Measurements from ENCODE around the gene KRT37. TPM values are rescaled to one million over a fixed set of nuclear protein-coding genes. Genes with fewer than 3 reads are reported as not detected.

The KRT37 gene
- total and polyA plus RNA-seq, 2 of the 13 experiments (the other 11 are each of a cell fraction or from before 2014, with no cell fraction given), result 0.69 TPM; not detected in 1

GRCh38 chr17:41464682-41465081, 40.3 kb upstream of the KRT37 start:
- no peaks in the 10 kb centered on the region for H3K36me3 ChIP-seq (replicated peaks in 1 of 2; ENCODE audit: control insufficient read depth in 1 of 2, insufficient read depth in 2 of 2, low read length in 2 of 2)
- H3K9ac ChIP-seq (ENCODE audit: insufficient read depth, low read depth, low read length), result no peak overlapping the region
- H3K4me1 ChIP-seq (ENCODE audit: insufficient read depth, low read length), result no peaks in the 10 kb centered on the region
- no peak overlapping the region for H3K4me2 ChIP-seq (ENCODE audit: low read depth, low read length)
- FAIRE-seq (no peak), DNase-seq (ENCODE audit: low spot score) (no peak), ATAC-seq (no peak)
- H3K4me3 ChIP-seq (replicated peaks in 1 of 3; ENCODE audit: insufficient read depth in 1 of 3, low read depth in 2 of 3, low read length in 3 of 3), result no peak overlapping the region
- H4K20me1 ChIP-seq (ENCODE audit: insufficient read depth, low read length), result no peaks in the 10 kb centered on the region
- no peaks in the 10 kb centered on the region for H3K9me3 ChIP-seq (ENCODE audit: low read length)
- no TSS peak for BruUV-seq (replicated peaks)
- CTCF ChIA-PET (ENCODE audit: low intra/inter-chr PET ratio, low total read pairs), result no interaction called here
- no peak overlapping the region for H2AFZ ChIP-seq (ENCODE audit: low read length)
- POLR2A ChIA-PET, result no interaction called here
- peaks cover 2 to 43% of the 10 kb centered on the region in 2 experiments; a peak in 3 of 5 replicates for H3K27me3 ChIP-seq (ENCODE audit: control insufficient read depth in 1 of 2, insufficient read depth in 2 of 2, low read length in 2 of 2)
- WGBS (ENCODE audit: low lambda C conversion rate), result 1% methylated on average over 6 of the region's 6 CpGs
- intact Hi-C loops (cut with micrococcal nuclease; ENCODE audit: unreplicated experiment), result no loop called here
- no peak overlapping the region for H3K27ac ChIP-seq (ENCODE audit: extremely low read length, insufficient read depth, low read length)
- no peak for TF ChIP-seq NCOA2 (CRISPR knock-in tag; IDR thresholded peaks at IDR 0.05)
- TF ChIP-seq GTF3A (CRISPR knock-in tag; conservative IDR thresholded peaks at IDR 0.05), result no peak
- TF ChIP-seq ZNF30 (CRISPR knock-in tag; IDR thresholded peaks at IDR 0.05), result no peak
- no peak for TF ChIP-seq ONECUT2 (CRISPR knock-in tag; IDR thresholded peaks at IDR 0.05)
- TF ChIP-seq ASH2L (IDR thresholded peaks at IDR 0.05; ENCODE audit: insufficient read length, low read depth, low read length), result no peak
- TF ChIP-seq KLF11 (CRISPR knock-in tag; IDR thresholded peaks at IDR 0.05), result no peak
- TF ChIP-seq TERF1 (CRISPR knock-in tag; IDR thresholded peaks at IDR 0.05), result no peak
- no peak for TF ChIP-seq ZNF224 (CRISPR knock-in tag; IDR thresholded peaks at IDR 0.05)
- no peak for TF ChIP-seq FOXC1 (CRISPR knock-in tag; IDR thresholded peaks at IDR 0.05; ENCODE audit: borderline replicate concordance)
- TF ChIP-seq ZNF562 (CRISPR knock-in tag; IDR thresholded peaks at IDR 0.05; ENCODE audit: borderline replicate concordance), result no peak
- no peaks in the 10 kb centered on the region for H3K79me2 ChIP-seq (ENCODE audit: insufficient read depth, low read length)
- in situ Hi-C loops (cut with HindIII; ENCODE audit: extremely low pct_ligation_motif_present, low pct_unique_long_range_greater_than_20kb), result no loop called here

Measured in HepG2 (cell line).